ENCODE measurements around the gene HBQ1. TPM values are rescaled to one million over a fixed set of nuclear protein-coding genes. Genes with fewer than 3 reads are reported as not detected.

Gene HBQ1
- total RNA-seq, 1 experiment from 2014 or later = 3.5 TPM

- no peak overlapping the region for H2BK120ac ChIP-seq (ENCODE audit: low read depth, low read length, poor library complexity, severe bottlenecking)
- no peaks in the 10 kb centered on the region for H3K9me3 ChIP-seq (ENCODE audit: control insufficient read depth, low read depth, low read length)
- H3K27me3 ChIP-seq (ENCODE audit: insufficient read depth, low read length) = no peaks in the 10 kb centered on the region; the same call in 1 of the 2 replicates
- H2BK5ac ChIP-seq (ENCODE audit: insufficient read length, low read length) = no peak overlapping the region
- no peak overlapping the region for H3K23ac ChIP-seq (ENCODE audit: insufficient read length, low read depth, low read length)
- H2BK15ac ChIP-seq (ENCODE audit: low read depth, low read length) = no peak overlapping the region
- no peak overlapping the region for H2AFZ ChIP-seq (ENCODE audit: low read length)
- H3K79me2 ChIP-seq (ENCODE audit: insufficient read depth, low read length) = no peaks in the 10 kb centered on the region
- H3K79me1 ChIP-seq (ENCODE audit: insufficient read depth, low read depth, low read length, poor library complexity, severe bottlenecking) = no peaks in the 10 kb centered on the region
- H3K23me2 ChIP-seq (ENCODE audit: insufficient read length, low read depth, low read length, poor library complexity, severe bottlenecking) = no peaks in the 10 kb centered on the region
- WGBS (ENCODE audit: extremely low coverage, insufficient read length, low lambda C conversion rate) = no CpG with 5 or more reads among the region's 9 CpGs
- H3T11ph ChIP-seq (ENCODE audit: low read length) = no peak overlapping the region
- no peak overlapping the region for H2BK20ac ChIP-seq (ENCODE audit: low read depth, low read length, poor library complexity, severe bottlenecking)
- Mint-ChIP-seq H3K27me3 (ENCODE audit: low read depth) (peaks cover 56% of the 10 kb centered on the region), H3K36me3 (ENCODE audit: insufficient read depth in 1 of 3, low read depth in 3 of 3) (no peaks in the 10 kb centered on the region), H3K27ac (no peak overlapping the region), H3K4me1 (no peaks in the 10 kb centered on the region), H3K4me3 (no peak overlapping the region), H3K9me3 (no peaks in the 10 kb centered on the region)
- no peak overlapping the region for H3K18ac ChIP-seq (ENCODE audit: insufficient read length, low read depth, low read length)
- no peaks in the 10 kb centered on the region for H4K20me1 ChIP-seq (ENCODE audit: control insufficient read depth, insufficient read depth, insufficient read length)
- no peak overlapping the region for H3K56ac ChIP-seq (ENCODE audit: insufficient read length, low read depth, low read length)
- no peak for TF ChIP-seq CTCF (conservative IDR thresholded peaks at IDR 0.05)
- no peak for DNase-seq
- no peak overlapping the region for H3K9ac ChIP-seq (ENCODE audit: extremely low read depth, insufficient read length, low read length)
- no peak overlapping the region for H2BK12ac ChIP-seq (ENCODE audit: insufficient read length, low read depth, low read length)
- no peak overlapping the region for H3K27ac ChIP-seq (ENCODE audit: insufficient read length, low read depth, low read length)
- no peak overlapping the region for H2AK5ac ChIP-seq (ENCODE audit: insufficient read length, low read length)
- H4K8ac ChIP-seq (replicated peaks; ENCODE audit: insufficient read length, low read depth, low read length) = no peak overlapping the region
- no peak overlapping the region for H4K5ac ChIP-seq (ENCODE audit: insufficient read length, low read depth, low read length)
- no peak overlapping the region for H3K14ac ChIP-seq (ENCODE audit: insufficient read depth, low read length)
- no peak overlapping the region for H3K4me2 ChIP-seq (ENCODE audit: insufficient read depth, insufficient read length, low read length)
- H3K4ac ChIP-seq (ENCODE audit: low read depth, low read length) = no peak overlapping the region
- no peak overlapping the region for H4K91ac ChIP-seq (ENCODE audit: insufficient read length, low read depth, low read length)
- H3K4me1 ChIP-seq (ENCODE audit: insufficient read depth, low read length) = no peaks in the 10 kb centered on the region
Measured at GRCh38 chr16:149024-149660, 31.1 kb upstream of the HBQ1 start.
